Liver (tissue), 3 donors: ENCODE data around the gene CNOT4.

Experiments
- GABPA ChIP-seq, 2 donors: IDR thresholded peaks in 1 of 2; conservative IDR thresholded peaks in 1 of 2; 2 replicates each; pipeline ENCODE4 v1.6.1; 2016; ENCODE audit warnings: antibody characterized with exemption in 2 of 2, mild to moderate bottlenecking in 1 of 2, moderate library complexity in 1 of 2
- HNF4A ChIP-seq, 2 donors: conservative IDR thresholded peaks; 2 replicates each; pipeline ENCODE4 v1.6.1; 2016; ENCODE audit warnings: antibody characterized with exemption in 2 of 2, mild to moderate bottlenecking in 2 of 2
- JUND ChIP-seq, 2 donors: IDR thresholded peaks; 2 replicates each; pipeline ENCODE4 v1.6.1; 2016; ENCODE audit warnings: antibody characterized with exemption in 2 of 2
- RAD21 ChIP-seq, 2 donors: IDR thresholded peaks; 2 replicates each; pipeline ENCODE4 v1.6.1; 2016; ENCODE audit warnings: antibody characterized with exemption in 2 of 2, mild to moderate bottlenecking in 2 of 2
- SP1 ChIP-seq: IDR thresholded peaks from 2 replicates; pipeline ENCODE4 v1.6.1; 2018; ENCODE audit warnings: antibody characterized with exemption, mild to moderate bottlenecking
- TAF1 ChIP-seq: conservative IDR thresholded peaks from 2 replicates; pipeline ENCODE4 v1.6.1; 2016; ENCODE audit warnings: antibody characterized with exemption, mild to moderate bottlenecking
- TF ChIP-seq, protein P1 (sequence below): fragments of 150-350 bp; IDR thresholded peaks from 2 replicates; pipeline ENCODE4 v1.5.1; 2017; ENCODE audit warnings: improper control_type of control experiment, low read depth, low read length; ENCODE audit not compliant: missing input control
- TF ChIP-seq, protein P2 (sequence below): IDR thresholded peaks from 2 replicates; pipeline ENCODE4 v1.6.1; 2016; ENCODE audit warnings: antibody characterized with exemption, mild to moderate bottlenecking
- TF ChIP-seq, protein P3 (sequence below): IDR thresholded peaks from 2 replicates; pipeline ENCODE4 v1.6.1; 2016; ENCODE audit warnings: antibody characterized with exemption
- TF ChIP-seq, protein P4 (sequence below): IDR thresholded peaks from 2 replicates; pipeline ENCODE4 v1.6.1; 2016; ENCODE audit warnings: antibody characterized with exemption
- TF ChIP-seq, protein P5 (sequence below): IDR thresholded peaks from 2 replicates; pipeline ENCODE4 v1.6.1; 2016; ENCODE audit warnings: antibody characterized with exemption
- donor health status: healthy.
- donor health status: healthy.

DNA sequence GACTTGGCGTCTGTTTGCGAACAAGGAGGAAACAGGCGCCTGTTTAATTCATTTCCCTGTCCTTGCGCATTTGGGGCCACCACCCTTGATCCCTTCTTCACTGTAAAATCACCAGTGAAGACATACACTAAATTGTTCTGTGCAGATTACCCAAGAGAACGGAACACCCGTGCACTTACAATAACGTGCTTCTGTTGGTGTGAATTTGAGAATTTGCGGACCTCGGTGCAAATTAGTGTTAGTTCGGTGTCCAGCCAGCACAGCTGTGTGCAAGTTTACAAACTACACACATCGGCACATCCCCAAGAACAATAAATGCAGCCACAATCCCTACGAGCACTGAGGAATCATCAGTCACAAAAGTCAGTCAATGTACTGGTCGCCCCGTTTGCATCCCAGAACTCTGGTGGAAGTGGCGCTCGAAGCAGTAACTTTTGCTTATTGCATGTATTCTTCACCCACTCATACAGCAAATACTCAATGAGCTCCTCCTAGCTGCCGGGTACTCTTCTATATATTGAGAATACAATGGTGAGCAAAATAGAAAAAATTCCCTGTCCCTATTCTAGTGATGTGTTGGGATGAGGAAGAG, 786 bp upstream of the CNOT4 start:
- TF ChIP-seq JUND (IDR thresholded peaks at IDR 0.05) (no peak), TAF1 (no peak), HNF4A (conservative IDR thresholded peaks at IDR 0.05) (no peak), RAD21 (IDR thresholded peaks at IDR 0.05) (peak; percentile 4 to 13), SP1 (no peak), GABPA (IDR thresholded peaks at IDR 0.05 in 1 of 2, conservative IDR thresholded peaks at IDR 0.05 in 1 of 2) (no peak)
- TF ChIP-seq, protein P1, sequence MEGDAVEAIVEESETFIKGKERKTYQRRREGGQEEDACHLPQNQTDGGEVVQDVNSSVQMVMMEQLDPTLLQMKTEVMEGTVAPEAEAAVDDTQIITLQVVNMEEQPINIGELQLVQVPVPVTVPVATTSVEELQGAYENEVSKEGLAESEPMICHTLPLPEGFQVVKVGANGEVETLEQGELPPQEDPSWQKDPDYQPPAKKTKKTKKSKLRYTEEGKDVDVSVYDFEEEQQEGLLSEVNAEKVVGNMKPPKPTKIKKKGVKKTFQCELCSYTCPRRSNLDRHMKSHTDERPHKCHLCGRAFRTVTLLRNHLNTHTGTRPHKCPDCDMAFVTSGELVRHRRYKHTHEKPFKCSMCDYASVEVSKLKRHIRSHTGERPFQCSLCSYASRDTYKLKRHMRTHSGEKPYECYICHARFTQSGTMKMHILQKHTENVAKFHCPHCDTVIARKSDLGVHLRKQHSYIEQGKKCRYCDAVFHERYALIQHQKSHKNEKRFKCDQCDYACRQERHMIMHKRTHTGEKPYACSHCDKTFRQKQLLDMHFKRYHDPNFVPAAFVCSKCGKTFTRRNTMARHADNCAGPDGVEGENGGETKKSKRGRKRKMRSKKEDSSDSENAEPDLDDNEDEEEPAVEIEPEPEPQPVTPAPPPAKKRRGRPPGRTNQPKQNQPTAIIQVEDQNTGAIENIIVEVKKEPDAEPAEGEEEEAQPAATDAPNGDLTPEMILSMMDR: no peak
- TF ChIP-seq, protein P2, sequence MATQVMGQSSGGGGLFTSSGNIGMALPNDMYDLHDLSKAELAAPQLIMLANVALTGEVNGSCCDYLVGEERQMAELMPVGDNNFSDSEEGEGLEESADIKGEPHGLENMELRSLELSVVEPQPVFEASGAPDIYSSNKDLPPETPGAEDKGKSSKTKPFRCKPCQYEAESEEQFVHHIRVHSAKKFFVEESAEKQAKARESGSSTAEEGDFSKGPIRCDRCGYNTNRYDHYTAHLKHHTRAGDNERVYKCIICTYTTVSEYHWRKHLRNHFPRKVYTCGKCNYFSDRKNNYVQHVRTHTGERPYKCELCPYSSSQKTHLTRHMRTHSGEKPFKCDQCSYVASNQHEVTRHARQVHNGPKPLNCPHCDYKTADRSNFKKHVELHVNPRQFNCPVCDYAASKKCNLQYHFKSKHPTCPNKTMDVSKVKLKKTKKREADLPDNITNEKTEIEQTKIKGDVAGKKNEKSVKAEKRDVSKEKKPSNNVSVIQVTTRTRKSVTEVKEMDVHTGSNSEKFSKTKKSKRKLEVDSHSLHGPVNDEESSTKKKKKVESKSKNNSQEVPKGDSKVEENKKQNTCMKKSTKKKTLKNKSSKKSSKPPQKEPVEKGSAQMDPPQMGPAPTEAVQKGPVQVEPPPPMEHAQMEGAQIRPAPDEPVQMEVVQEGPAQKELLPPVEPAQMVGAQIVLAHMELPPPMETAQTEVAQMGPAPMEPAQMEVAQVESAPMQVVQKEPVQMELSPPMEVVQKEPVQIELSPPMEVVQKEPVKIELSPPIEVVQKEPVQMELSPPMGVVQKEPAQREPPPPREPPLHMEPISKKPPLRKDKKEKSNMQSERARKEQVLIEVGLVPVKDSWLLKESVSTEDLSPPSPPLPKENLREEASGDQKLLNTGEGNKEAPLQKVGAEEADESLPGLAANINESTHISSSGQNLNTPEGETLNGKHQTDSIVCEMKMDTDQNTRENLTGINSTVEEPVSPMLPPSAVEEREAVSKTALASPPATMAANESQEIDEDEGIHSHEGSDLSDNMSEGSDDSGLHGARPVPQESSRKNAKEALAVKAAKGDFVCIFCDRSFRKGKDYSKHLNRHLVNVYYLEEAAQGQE: no peak
- TF ChIP-seq, protein P3, sequence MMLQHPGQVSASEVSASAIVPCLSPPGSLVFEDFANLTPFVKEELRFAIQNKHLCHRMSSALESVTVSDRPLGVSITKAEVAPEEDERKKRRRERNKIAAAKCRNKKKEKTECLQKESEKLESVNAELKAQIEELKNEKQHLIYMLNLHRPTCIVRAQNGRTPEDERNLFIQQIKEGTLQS: no peak
- TF ChIP-seq, protein P4, sequence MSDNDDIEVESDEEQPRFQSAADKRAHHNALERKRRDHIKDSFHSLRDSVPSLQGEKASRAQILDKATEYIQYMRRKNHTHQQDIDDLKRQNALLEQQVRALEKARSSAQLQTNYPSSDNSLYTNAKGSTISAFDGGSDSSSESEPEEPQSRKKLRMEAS: no peak
- TF ChIP-seq, protein P5, sequence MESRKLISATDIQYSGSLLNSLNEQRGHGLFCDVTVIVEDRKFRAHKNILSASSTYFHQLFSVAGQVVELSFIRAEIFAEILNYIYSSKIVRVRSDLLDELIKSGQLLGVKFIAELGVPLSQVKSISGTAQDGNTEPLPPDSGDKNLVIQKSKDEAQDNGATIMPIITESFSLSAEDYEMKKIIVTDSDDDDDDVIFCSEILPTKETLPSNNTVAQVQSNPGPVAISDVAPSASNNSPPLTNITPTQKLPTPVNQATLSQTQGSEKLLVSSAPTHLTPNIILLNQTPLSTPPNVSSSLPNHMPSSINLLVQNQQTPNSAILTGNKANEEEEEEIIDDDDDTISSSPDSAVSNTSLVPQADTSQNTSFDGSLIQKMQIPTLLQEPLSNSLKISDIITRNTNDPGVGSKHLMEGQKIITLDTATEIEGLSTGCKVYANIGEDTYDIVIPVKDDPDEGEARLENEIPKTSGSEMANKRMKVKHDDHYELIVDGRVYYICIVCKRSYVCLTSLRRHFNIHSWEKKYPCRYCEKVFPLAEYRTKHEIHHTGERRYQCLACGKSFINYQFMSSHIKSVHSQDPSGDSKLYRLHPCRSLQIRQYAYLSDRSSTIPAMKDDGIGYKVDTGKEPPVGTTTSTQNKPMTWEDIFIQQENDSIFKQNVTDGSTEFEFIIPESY: no peak
